Nephron (organoid): Measurements from ENCODE around the gene CAMK1G.

Source experiments
- H3K27ac Mint-ChIP-seq, 3 experiments: 2 replicates each; pipeline ENCODE4 v1.8.0; 2020; ENCODE audit warnings: mixed read lengths in 3 of 3, mild to moderate bottlenecking in 2 of 3, moderate library complexity in 1 of 3
- H3K27me3 Mint-ChIP-seq: 2 replicates; pipeline ENCODE4 v1.8.0; 2021; ENCODE audit warnings: low read depth, mild to moderate bottlenecking, moderate library complexity, mixed read lengths
- H3K36me3 Mint-ChIP-seq: 2 replicates; pipeline ENCODE4 v1.8.0; 2020; ENCODE audit warnings: low read depth, mixed read lengths
- H3K4me1 Mint-ChIP-seq: 2 replicates; pipeline ENCODE4 v1.8.0; 2020; ENCODE audit warnings: mixed read lengths
- H3K4me3 Mint-ChIP-seq, 3 experiments: 2 replicates each; pipeline ENCODE4 v1.8.0; 2020; ENCODE audit warnings: mild to moderate bottlenecking in 3 of 3, mixed read lengths in 3 of 3, moderate library complexity in 2 of 3
- H3K9me3 Mint-ChIP-seq: 2 replicates; pipeline ENCODE4 v1.8.0; 2020; ENCODE audit warnings: mixed read lengths
- TF ChIP-seq, protein P1 (sequence below), 3 experiments: fragments of 200-600 bp; sonication (generic); IDR thresholded peaks; one replicate each; pipeline ENCODE4 v1.5.0; 2021; ENCODE audit warnings: antibody characterized with exemption in 3 of 3; ENCODE audit not compliant: unreplicated experiment in 3 of 3

The CAMK1G gene

DNA sequence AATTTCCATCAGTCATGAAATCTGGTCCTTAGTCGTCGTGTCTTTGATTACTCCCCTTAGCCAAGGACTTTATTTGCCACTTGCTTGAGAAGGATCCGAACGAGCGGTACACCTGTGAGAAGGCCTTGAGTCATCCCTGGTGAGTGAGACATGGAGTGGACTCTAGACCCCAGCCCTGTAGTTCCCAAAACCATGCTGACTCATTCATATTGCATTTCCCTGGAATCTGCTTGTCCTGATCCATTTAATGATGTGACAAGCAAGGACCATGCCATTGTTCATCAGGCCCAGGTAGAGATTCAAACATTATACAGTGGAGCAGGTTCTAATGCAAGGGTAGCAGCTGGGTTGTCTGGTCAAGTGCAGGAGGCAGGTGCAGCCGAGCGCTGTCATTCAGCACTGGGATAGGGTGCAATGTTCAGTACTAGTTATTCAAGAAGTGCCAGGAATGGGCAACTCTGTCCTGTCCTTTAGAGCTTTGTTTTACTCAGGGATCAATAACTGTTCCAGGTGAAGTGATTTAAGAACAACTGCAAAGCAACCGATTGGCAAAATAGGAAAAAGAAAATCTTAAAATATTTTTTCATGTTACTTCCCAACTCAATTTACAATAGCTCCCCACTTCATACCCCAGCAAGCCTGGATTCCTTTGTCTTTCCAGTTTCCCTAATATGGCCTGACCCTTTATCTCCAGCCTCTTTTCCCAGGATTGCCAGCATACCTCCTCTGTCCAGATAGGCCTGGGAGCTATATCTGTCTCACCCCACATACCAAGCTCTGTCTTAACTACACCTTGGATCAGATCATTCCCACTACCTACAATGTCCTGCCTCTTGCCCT is 26.5 kb downstream of the CAMK1G start:
- H3K27ac Mint-ChIP-seq = no peak overlapping the region
- no peaks in the 10 kb centered on the region for H3K36me3 Mint-ChIP-seq
- no peaks in the 10 kb centered on the region for H3K9me3 Mint-ChIP-seq
- H3K4me1 Mint-ChIP-seq = no peaks in the 10 kb centered on the region
- H3K4me3 Mint-ChIP-seq = no peak overlapping the region
- TF ChIP-seq, protein P1, sequence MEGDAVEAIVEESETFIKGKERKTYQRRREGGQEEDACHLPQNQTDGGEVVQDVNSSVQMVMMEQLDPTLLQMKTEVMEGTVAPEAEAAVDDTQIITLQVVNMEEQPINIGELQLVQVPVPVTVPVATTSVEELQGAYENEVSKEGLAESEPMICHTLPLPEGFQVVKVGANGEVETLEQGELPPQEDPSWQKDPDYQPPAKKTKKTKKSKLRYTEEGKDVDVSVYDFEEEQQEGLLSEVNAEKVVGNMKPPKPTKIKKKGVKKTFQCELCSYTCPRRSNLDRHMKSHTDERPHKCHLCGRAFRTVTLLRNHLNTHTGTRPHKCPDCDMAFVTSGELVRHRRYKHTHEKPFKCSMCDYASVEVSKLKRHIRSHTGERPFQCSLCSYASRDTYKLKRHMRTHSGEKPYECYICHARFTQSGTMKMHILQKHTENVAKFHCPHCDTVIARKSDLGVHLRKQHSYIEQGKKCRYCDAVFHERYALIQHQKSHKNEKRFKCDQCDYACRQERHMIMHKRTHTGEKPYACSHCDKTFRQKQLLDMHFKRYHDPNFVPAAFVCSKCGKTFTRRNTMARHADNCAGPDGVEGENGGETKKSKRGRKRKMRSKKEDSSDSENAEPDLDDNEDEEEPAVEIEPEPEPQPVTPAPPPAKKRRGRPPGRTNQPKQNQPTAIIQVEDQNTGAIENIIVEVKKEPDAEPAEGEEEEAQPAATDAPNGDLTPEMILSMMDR (IDR thresholded peaks at IDR 0.05; ENCODE audit: unreplicated experiment in 3 of 3) = no peak
- H3K27me3 Mint-ChIP-seq = peaks cover 4% of the 10 kb centered on the region

DNA sequence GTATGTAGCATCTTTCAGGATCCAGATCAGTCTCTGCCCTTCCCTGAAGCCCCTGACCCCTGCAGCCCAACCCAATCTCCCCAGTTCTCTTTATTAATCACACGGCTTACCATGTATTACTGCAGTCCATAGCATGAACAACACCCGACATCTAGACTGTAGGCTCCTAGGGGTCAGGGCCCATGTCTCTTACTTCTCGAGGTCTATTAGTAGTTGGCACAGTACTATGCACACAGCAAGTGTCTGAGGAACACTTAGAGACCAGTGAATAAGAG is 27.1 kb downstream of the CAMK1G start:
- no peaks in the 10 kb centered on the region for H3K4me1 Mint-ChIP-seq
- H3K27me3 Mint-ChIP-seq = peaks cover 4% of the 10 kb centered on the region
- no peaks in the 10 kb centered on the region for H3K36me3 Mint-ChIP-seq
- no peak overlapping the region for H3K27ac Mint-ChIP-seq
- H3K9me3 Mint-ChIP-seq = no peaks in the 10 kb centered on the region
- TF ChIP-seq, protein P1 (IDR thresholded peaks at IDR 0.05; ENCODE audit: unreplicated experiment in 3 of 3) = no peak
- H3K4me3 Mint-ChIP-seq = no peak overlapping the region

DNA sequence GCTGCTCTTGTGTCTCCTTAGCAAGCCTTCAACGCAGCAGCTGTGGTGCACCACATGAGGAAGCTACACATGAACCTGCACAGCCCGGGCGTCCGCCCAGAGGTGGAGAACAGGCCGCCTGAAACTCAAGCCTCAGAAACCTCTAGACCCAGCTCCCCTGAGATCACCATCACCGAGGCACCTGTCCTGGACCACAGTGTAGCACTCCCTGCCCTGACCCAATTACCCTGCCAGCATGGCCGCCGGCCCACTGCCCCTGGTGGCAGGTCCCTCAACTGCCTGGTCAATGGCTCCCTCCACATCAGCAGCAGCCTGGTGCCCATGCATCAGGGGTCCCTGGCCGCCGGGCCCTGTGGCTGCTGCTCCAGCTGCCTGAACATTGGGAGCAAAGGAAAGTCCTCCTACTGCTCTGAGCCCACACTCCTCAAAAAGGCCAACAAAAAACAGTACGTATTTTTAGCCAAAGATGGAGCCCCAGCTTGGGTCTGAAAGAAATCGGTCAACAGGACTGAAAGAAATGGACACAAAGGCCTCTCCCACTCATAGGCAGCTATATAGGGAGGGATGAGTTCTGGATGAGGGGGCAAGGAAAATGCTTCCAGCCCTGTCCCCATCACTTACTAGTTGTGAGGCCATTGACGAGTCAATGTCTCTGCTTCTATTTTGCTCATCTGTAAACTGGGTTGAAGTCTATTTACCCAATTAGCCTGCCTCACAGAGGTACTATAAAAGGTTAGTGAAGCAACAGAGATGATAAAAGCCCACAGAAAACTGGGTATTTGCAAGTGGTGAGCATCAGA is 28.5 kb downstream of the CAMK1G start:
- no peaks in the 10 kb centered on the region for H3K36me3 Mint-ChIP-seq
- H3K9me3 Mint-ChIP-seq = no peaks in the 10 kb centered on the region
- H3K4me1 Mint-ChIP-seq = no peaks in the 10 kb centered on the region
- no peak overlapping the region for H3K4me3 Mint-ChIP-seq
- TF ChIP-seq, protein P1 (IDR thresholded peaks at IDR 0.05; ENCODE audit: unreplicated experiment in 3 of 3) = no peak
- no peak overlapping the region for H3K27ac Mint-ChIP-seq
- peaks cover 9% of the 10 kb centered on the region for H3K27me3 Mint-ChIP-seq

DNA sequence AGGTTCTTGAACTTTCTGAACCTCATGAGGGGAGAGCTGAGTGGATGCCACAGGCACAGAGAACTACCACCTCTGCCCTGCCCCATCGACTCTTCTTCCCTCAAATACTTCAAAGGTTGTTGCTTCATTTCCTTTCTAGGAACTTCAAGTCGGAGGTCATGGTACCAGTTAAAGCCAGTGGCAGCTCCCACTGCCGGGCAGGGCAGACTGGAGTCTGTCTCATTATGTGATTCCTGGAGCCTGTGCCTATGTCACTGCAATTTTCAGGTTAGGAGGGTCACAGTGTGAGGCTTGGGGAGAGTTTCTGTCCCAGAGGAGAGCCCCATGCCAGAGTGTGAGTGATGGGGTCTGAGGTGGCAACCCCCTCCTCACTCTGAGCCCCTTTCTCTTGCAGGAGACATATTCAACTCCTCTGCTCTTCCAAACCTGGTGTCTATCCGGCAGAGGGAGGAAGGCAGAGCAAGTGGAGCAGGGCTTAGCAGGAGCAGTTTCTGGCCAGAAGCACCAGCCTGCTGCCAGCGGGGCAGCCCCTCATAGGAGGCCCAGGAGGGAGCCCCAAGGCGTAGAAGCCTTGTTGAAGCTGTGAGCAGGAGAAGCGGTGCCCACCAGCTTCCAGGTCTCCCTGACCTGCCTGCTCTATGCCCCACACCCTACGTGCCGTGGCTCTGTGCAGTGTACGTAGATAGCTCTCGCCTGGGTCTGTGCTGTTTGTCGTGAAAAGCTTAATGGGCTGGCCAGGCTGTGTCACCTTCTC is 29.3 kb downstream of the CAMK1G start:
- Mint-ChIP-seq H3K27ac (no peak overlapping the region), H3K9me3 (no peaks in the 10 kb centered on the region), H3K36me3 (no peaks in the 10 kb centered on the region), H3K4me3 (no peak overlapping the region), H3K4me1 (no peaks in the 10 kb centered on the region), H3K27me3 (peaks cover 9% of the 10 kb centered on the region)
- TF ChIP-seq, protein P1 (IDR thresholded peaks at IDR 0.05; ENCODE audit: unreplicated experiment in 3 of 3) = no peak

DNA sequence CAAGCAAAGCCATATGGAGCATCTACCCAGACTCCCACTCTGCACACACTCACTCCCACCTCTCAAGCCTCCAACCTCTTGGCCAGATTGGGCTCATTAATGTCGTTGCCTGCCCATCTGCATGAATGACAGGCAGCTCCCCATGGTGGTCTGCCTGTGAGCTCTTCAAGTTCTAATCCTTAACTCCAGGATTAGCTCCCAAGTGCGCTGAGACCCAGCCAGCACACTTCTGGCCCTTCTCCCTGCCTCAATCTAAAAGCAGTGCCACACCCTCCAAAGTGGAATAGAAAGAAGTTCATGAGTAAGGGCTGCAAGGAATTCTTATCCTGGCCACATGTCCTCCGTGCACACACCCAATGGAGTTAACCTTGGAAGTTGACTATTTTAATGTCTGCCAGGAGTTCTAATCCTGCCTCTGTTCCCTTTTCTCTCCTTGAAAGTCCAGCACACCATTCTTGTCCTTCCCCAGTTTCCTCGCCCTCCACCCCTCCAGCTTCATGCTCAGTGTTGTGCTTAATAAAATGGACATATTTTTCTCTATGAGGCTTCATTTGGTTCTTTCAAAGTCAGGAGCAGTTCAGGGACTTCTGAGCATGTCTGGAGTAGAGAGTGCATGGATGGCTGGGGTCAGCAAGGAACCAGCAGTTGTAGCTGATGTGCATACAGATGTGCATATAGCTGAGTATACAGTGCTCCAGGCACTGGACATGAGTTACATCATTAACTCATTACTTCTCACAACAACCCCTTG is 30.1 kb downstream of the CAMK1G start:
- Mint-ChIP-seq H3K9me3 (no peaks in the 10 kb centered on the region), H3K4me3 (no peak overlapping the region), H3K27ac (no peak overlapping the region), H3K27me3 (peaks cover 9% of the 10 kb centered on the region), H3K4me1 (peaks cover 1% of the 10 kb centered on the region), H3K36me3 (no peaks in the 10 kb centered on the region)
- TF ChIP-seq, protein P1 (IDR thresholded peaks at IDR 0.05; ENCODE audit: unreplicated experiment in 3 of 3) = no peak
